Brain microvascular endothelial cell (primary cell): ENCODE data around the gene NDOR1.

ENCODE experiments used
- DNase-seq: peaks from one replicate; pipeline ENCODE4 v3.0.0-alpha.2; 2020
- H3K27ac ChIP-seq: fragments of 250-450 bp; sonication (Bioruptor Pico); 2 replicates; pipeline ENCODE4 v1.5.1; 2020; ENCODE audit warnings: mild to moderate bottlenecking, moderate library complexity
- H3K27me3 ChIP-seq: fragments of 250-450 bp; sonication (Bioruptor Pico); replicated peaks from 2 replicates; pipeline ENCODE4 v1.5.1; 2020; ENCODE audit warnings: mild to moderate bottlenecking
- H3K36me3 ChIP-seq: fragments of 250-450 bp; sonication (Bioruptor Pico); replicated peaks from 2 replicates; pipeline ENCODE4 v1.5.1; 2020; ENCODE audit warnings: mild to moderate bottlenecking
- H3K4me3 ChIP-seq: 2 replicates; pipeline ENCODE4 v1.5.1; 2011; ENCODE audit warnings: low read depth, mild to moderate bottlenecking, control low read depth, low read length, moderate library complexity
- in situ Hi-C: cut with HindIII; loops from 2 replicates; pipeline ENCODE4 v1.10.0; 2017; ENCODE audit warnings: low sequenced_read_pairs, low pct_ligation_motif_present
- TF ChIP-seq, protein P1 (sequence below): IDR thresholded peaks from 2 replicates; pipeline ENCODE4 v1.5.1; 2011; ENCODE audit warnings: low read depth, mild to moderate bottlenecking, moderate library complexity, low read length, control low read depth, inconsistent platforms; ENCODE audit errors: missing control alignments

The NDOR1 gene

GRCh38 chr9:137218212-137218753 lies 12.8 kb downstream of the NDOR1 start:
- no peak for DNase-seq
- Histone ChIP-seq H3K27ac (no peak overlapping the region), H3K27me3 (no peaks in the 10 kb centered on the region), H3K36me3 (peaks cover 2% of the 10 kb centered on the region), H3K4me3 (no peak overlapping the region)
- TF ChIP-seq, protein P1, sequence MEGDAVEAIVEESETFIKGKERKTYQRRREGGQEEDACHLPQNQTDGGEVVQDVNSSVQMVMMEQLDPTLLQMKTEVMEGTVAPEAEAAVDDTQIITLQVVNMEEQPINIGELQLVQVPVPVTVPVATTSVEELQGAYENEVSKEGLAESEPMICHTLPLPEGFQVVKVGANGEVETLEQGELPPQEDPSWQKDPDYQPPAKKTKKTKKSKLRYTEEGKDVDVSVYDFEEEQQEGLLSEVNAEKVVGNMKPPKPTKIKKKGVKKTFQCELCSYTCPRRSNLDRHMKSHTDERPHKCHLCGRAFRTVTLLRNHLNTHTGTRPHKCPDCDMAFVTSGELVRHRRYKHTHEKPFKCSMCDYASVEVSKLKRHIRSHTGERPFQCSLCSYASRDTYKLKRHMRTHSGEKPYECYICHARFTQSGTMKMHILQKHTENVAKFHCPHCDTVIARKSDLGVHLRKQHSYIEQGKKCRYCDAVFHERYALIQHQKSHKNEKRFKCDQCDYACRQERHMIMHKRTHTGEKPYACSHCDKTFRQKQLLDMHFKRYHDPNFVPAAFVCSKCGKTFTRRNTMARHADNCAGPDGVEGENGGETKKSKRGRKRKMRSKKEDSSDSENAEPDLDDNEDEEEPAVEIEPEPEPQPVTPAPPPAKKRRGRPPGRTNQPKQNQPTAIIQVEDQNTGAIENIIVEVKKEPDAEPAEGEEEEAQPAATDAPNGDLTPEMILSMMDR, result no peak
- in situ Hi-C loops, result no loop called here

- peak; percentile 67 for DNase-seq
- H3K27me3 ChIP-seq, result no peaks in the 10 kb centered on the region
- TF ChIP-seq, protein P1, result no peak
- no peak overlapping the region for H3K27ac ChIP-seq
- H3K36me3 ChIP-seq, result peaks cover 2% of the 10 kb centered on the region
- in situ Hi-C loops, result no loop called here
- H3K4me3 ChIP-seq, result no peak overlapping the region
These were observed 13.3 kb downstream of the NDOR1 start for GRCh38 chr9:137218754-137219271.

GRCh38 chr9:137219757-137220316 lies 14.3 kb downstream of the NDOR1 start:
- TF ChIP-seq, protein P1, result no peak
- in situ Hi-C loops, result no loop called here
- Histone ChIP-seq H3K36me3 (peaks cover 2% of the 10 kb centered on the region), H3K4me3 (no peak overlapping the region), H3K27me3 (no peaks in the 10 kb centered on the region), H3K27ac (no peak overlapping the region)
- DNase-seq, result no peak

DNA sequence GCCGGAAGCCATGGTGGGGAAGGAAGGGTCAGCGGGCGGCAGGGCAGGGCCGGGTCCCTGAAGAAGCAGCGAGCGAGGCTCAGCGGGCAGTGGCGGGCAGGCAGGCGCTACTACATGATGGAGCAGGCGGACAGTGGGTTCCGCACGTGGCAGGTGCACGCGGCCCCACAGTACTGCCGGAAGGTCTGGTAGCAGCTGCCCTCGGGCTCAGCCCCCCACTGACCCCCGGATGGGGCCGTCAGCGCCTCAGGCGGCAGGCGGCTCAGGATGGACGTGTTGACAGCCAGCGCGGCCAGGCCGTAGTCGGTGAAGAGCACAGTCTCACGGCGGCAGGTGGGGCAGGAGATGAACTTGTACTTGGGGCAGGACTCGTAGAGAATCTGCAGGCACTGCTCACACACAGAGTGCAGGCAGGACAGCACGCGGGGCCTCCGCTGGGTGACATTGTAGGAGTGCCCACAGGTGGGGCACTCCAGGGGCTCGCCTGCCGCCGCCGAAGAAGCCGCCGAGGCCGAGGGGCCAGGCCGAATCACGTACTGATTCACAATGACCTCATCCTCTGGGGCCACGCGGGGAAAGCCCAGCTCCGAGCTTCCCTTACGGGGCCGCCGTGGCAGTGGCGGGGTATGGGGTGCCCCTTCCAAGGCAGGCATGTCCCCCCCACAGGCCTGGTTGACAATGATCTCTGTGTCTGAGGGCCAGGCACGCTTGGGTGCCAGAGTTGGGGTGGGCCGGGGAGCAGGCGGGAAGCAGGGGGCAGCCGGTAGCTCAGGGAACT lies 15.0 kb downstream of the NDOR1 start:
- DNase-seq, result no peak
- in situ Hi-C loops, result no loop called here
- TF ChIP-seq, protein P1, result no peak
- Histone ChIP-seq H3K4me3 (no peak overlapping the region), H3K36me3 (peaks cover 2% of the 10 kb centered on the region), H3K27ac (no peak overlapping the region), H3K27me3 (no peaks in the 10 kb centered on the region)

DNA sequence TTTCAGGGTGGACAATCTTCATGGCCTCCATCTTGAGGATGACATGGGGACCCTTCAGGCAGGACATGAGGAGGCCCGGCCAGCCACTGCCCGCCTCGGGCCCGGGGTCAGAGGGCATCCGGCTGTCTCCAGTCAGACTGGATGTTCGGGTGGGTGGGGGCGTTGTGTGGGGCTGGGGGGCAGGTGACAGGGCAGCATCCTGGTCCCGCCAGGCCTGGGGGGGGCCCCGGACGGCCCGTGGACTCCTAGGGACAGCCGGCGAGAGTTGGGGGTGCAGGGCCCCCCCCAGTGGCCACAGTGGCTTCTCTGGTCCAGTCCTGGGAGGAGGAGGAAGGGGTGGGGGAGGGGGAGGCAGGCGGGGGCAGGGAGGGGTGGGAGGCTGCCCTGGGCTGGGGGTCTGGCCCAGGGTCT lies 15.6 kb downstream of the NDOR1 start:
- TF ChIP-seq, protein P1, result no peak
- Histone ChIP-seq H3K36me3 (peaks cover 2% of the 10 kb centered on the region), H3K4me3 (no peak overlapping the region), H3K27ac (no peak overlapping the region), H3K27me3 (no peaks in the 10 kb centered on the region)
- in situ Hi-C loops, result no loop called here
- DNase-seq, result no peak
